Amygdala (tissue), 56 donors: Measurements from ENCODE around the gene CISTR.
A peak's percentile ranks its signal among the peaks of the same experiment; 100 is the strongest.

Experiments used
- DNase-seq, 56 donors: peaks; one replicate each; lab custom pipeline; 2025; lab: John Stamatoyannopoulos, UW

CISTR gene

GRCh38 chr12:53746592-53747092, 5.1 kb downstream of the CISTR start:
- peak in 55 of 56 donors; percentile 20 to 94 (median 83) for DNase-seq

GRCh38 chr12:53744751-53745150, 7.0 kb downstream of the CISTR start:
- no peak for DNase-seq

- DNase-seq = no peak
These were observed 7.7 kb downstream of the CISTR start for GRCh38 chr12:53744130-53744441.

GRCh38 chr12:53743266-53744129, 8.3 kb downstream of the CISTR start:
- DNase-seq = peak in 38 of 56 donors; percentile 8 to 73 (median 32)

- no peak for DNase-seq
These were observed 11.7 kb downstream of the CISTR start for GRCh38 chr12:53740130-53740491.

GRCh38 chr12:53739214-53740129, 12.3 kb downstream of the CISTR start:
- peak in 2 of 56 donors; percentile 15 to 31 for DNase-seq

GRCh38 chr12:53738406-53739213, 13.2 kb downstream of the CISTR start:
- no peak for DNase-seq

GRCh38 chr12:53737951-53738405, 13.8 kb downstream of the CISTR start:
- DNase-seq = no peak

GRCh38 chr12:53737093-53737808, 14.5 kb downstream of the CISTR start:
- DNase-seq = no peak

GRCh38 chr12:53736592-53736991, 15.2 kb downstream of the CISTR start:
- no peak for DNase-seq

GRCh38 chr12:53735556-53735955, 16.2 kb downstream of the CISTR start:
- no peak for DNase-seq

GRCh38 chr12:53734425-53734824, 17.4 kb downstream of the CISTR start:
- DNase-seq = no peak

- no peak for DNase-seq
These were observed 18.0 kb downstream of the CISTR start for GRCh38 chr12:53733807-53734200.

- DNase-seq = no peak
These were observed 18.6 kb downstream of the CISTR start for GRCh38 chr12:53733051-53733806.

GRCh38 chr12:53729644-53730043, 22.1 kb downstream of the CISTR start:
- no peak for DNase-seq

- no peak for DNase-seq
These were observed 23.6 kb downstream of the CISTR start for GRCh38 chr12:53728206-53728605.

GRCh38 chr12:53727310-53728041, 24.3 kb downstream of the CISTR start, which contains the start of gene CALCOCO1:
Gene CALCOCO1, minus strand, starts transcription at chr12:53727452. Its CDS starts 2,210 bp downstream, at chr12:53725242.
- peak; percentile 47 to 100 (median 98) for DNase-seq

GRCh38 chr12:53726946-53727309, 24.9 kb downstream of the CISTR start:
- DNase-seq = no peak
